CD4-positive, alpha-beta T cell treated with Interleukin-15 for 1 hour (primary cell): ENCODE results near the gene MPZL2.
A peak's percentile ranks its signal among the peaks of the same experiment; 100 is the strongest.
"Not testable (repeated sequence)": the region's sequence is repeated elsewhere in the genome, so short reads cannot be mapped to it uniquely, and the experiment has no call there.

Experiments used
- DNase-seq: peaks from one replicate; pipeline ENCODE4 v3.0.0-alpha.2; 2020

MPZL2 gene

GRCh38 chr11:118263695-118264568 lies at the start of gene MPZL2:
Gene MPZL2, minus strand, starts transcription at chr11:118264297. Its CDS starts 144 bp downstream, at chr11:118264153.
- no peak for DNase-seq

- no peak for DNase-seq
Observed at GRCh38 chr11:118313242-118313641, 49.1 kb upstream of the MPZL2 start.

GRCh38 chr11:118312328-118312727 lies 48.2 kb upstream of the MPZL2 start:
- DNase-seq = no peak

- DNase-seq = no peak
Observed at GRCh38 chr11:118311518-118311917, 47.4 kb upstream of the MPZL2 start.

- no peak for DNase-seq
Observed at GRCh38 chr11:118310781-118311485, 46.8 kb upstream of the MPZL2 start.

- DNase-seq = no peak
Observed at GRCh38 chr11:118310271-118310670, 46.2 kb upstream of the MPZL2 start.

GRCh38 chr11:118308995-118309528 lies 45.0 kb upstream of the MPZL2 start:
- not testable (repeated sequence) for DNase-seq

- no peak for DNase-seq
Observed at GRCh38 chr11:118306556-118306955, 42.5 kb upstream of the MPZL2 start.

GRCh38 chr11:118305726-118306125 lies 41.6 kb upstream of the MPZL2 start:
- peak; percentile 56 for DNase-seq

GRCh38 chr11:118304568-118305248 lies 40.6 kb upstream of the MPZL2 start, which contains the start of gene CD3E:
Gene CD3E, plus strand, starts transcription at chr11:118304730. Its CDS starts 223 bp downstream, at chr11:118304953.
- DNase-seq = peak; percentile 67

GRCh38 chr11:118304227-118304567 lies 40.1 kb upstream of the MPZL2 start:
- DNase-seq = no peak

- no peak for DNase-seq
Observed at GRCh38 chr11:118301600-118302195, 37.6 kb upstream of the MPZL2 start.

GRCh38 chr11:118295815-118296454 lies 31.8 kb upstream of the MPZL2 start:
- DNase-seq = peak; percentile 51

GRCh38 chr11:118295199-118295598 lies 31.1 kb upstream of the MPZL2 start:
- DNase-seq = no peak

- DNase-seq = no peak
Observed at GRCh38 chr11:118294053-118294452, 30.0 kb upstream of the MPZL2 start.

GRCh38 chr11:118291477-118292135 lies 27.5 kb upstream of the MPZL2 start:
- no peak for DNase-seq

- DNase-seq = peak; percentile 36
Observed at GRCh38 chr11:118290923-118291322, 26.8 kb upstream of the MPZL2 start.

- no peak for DNase-seq
Observed at GRCh38 chr11:118289401-118289800, 25.3 kb upstream of the MPZL2 start.

- no peak for DNase-seq
Observed at GRCh38 chr11:118287006-118287405, 22.9 kb upstream of the MPZL2 start.

GRCh38 chr11:118286545-118286944 lies 22.4 kb upstream of the MPZL2 start:
- DNase-seq = no peak

GRCh38 chr11:118283756-118284350 lies 19.8 kb upstream of the MPZL2 start:
- DNase-seq = no peak
